Stomach (tissue), 4 donors: ENCODE measurements around the gene COMP.

Experiments
- POLR2AphosphoS5 ChIP-seq, 3 donors: sonication (generic); formaldehyde crosslinking; IDR thresholded peaks; one replicate each; pipeline ENCODE4 v1.6.1; 2016; ENCODE audit warnings: antibody characterized with exemption in 3 of 3
- TF ChIP-seq, protein P1 (sequence below), 7 experiments: fragments of 450-650 bp in 4 of 7; fragments of 200-600 bp in 3 of 7; sonication (generic) in 3 of 7; IDR thresholded peaks; one replicate each; pipeline ENCODE4 v1.5.1; 2016 to 2019; ENCODE audit warnings: antibody characterized with exemption in 7 of 7, control low read depth in 2 of 7, mild to moderate bottlenecking in 1 of 7

GRCh38 chr19:18790566-18791314, at the start of gene COMP:
- TF ChIP-seq POLR2AphosphoS5 (IDR thresholded peaks at IDR 0.05), result no peak
- TF ChIP-seq, protein P1, sequence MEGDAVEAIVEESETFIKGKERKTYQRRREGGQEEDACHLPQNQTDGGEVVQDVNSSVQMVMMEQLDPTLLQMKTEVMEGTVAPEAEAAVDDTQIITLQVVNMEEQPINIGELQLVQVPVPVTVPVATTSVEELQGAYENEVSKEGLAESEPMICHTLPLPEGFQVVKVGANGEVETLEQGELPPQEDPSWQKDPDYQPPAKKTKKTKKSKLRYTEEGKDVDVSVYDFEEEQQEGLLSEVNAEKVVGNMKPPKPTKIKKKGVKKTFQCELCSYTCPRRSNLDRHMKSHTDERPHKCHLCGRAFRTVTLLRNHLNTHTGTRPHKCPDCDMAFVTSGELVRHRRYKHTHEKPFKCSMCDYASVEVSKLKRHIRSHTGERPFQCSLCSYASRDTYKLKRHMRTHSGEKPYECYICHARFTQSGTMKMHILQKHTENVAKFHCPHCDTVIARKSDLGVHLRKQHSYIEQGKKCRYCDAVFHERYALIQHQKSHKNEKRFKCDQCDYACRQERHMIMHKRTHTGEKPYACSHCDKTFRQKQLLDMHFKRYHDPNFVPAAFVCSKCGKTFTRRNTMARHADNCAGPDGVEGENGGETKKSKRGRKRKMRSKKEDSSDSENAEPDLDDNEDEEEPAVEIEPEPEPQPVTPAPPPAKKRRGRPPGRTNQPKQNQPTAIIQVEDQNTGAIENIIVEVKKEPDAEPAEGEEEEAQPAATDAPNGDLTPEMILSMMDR (IDR thresholded peaks at IDR 0.05), result no peak
